HG03280 (cell line): Measurements from ENCODE around the gene P4HTM.

ENCODE experiments used
- ATAC-seq: cut with Tn5 transposase; IDR thresholded peaks from one replicate; pipeline ENCODE4 v1.9.1; 2021; ENCODE audit warnings: mild to moderate bottlenecking, moderate library complexity; ENCODE audit not compliant: unreplicated experiment

The P4HTM gene

GRCh38 chr3:48983096-48983495, 6.9 kb upstream of the P4HTM start:
- no peak for ATAC-seq

DNA sequence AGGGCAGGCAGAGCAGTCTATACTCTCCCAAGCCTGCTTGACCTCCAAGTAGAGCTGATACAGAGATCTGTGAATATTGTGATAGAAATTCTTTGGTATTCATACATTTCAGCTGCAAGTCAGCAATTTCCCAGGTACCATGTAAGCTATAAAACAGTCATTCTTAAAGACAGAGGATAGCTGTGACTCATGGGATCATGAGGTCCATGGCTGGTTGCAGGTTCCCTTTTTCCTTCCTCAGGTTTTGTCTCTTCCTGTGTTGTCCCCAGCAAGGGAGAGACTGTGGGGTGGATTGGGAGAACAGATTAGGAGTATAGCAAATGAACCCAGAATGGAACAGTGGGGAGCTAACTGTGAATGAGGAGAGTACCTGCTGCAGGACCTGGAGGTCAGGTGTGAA, 5.4 kb upstream of the P4HTM start:
- no peak for ATAC-seq

DNA sequence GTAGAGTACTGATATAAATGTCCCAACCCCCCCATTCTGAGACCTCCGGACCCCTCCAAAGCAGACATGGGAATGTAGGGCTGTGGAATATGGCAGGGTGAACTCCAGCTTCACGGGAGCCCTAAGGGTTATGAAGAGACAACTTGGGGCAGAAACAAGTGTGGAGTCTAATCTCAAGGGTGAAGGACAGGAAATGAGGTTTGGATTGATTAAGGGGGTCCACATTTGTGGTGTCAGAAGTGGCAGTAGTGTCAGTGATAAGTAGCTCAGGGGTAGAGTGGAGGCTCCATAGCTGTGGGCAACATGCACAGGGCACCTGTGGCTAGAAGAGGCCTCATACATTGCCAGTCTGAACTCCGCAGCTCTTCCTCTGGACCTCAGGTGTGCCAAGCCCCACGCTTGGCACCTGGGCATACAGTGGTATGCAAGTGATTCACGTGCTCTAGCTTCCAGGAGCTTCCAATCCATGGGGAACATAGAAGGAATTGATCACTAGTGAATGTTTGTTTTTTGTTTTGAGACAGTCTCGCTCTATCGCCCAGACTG, 4.1 kb upstream of the P4HTM start:
- no peak for ATAC-seq

GRCh38 chr3:48989126-48989795, 780 bp upstream of the P4HTM start:
- ATAC-seq, result no peak

GRCh38 chr3:48990636-48991469, 812 bp downstream of the P4HTM start:
- peak; percentile 18 for ATAC-seq

- ATAC-seq, result no peak
Measured at GRCh38 chr3:48991851-48992545, 2.0 kb downstream of the P4HTM start.

GRCh38 chr3:48993834-48994233, 3.8 kb downstream of the P4HTM start:
- no peak for ATAC-seq

GRCh38 chr3:48996640-48997039, 6.6 kb downstream of the P4HTM start:
- ATAC-seq, result no peak

DNA sequence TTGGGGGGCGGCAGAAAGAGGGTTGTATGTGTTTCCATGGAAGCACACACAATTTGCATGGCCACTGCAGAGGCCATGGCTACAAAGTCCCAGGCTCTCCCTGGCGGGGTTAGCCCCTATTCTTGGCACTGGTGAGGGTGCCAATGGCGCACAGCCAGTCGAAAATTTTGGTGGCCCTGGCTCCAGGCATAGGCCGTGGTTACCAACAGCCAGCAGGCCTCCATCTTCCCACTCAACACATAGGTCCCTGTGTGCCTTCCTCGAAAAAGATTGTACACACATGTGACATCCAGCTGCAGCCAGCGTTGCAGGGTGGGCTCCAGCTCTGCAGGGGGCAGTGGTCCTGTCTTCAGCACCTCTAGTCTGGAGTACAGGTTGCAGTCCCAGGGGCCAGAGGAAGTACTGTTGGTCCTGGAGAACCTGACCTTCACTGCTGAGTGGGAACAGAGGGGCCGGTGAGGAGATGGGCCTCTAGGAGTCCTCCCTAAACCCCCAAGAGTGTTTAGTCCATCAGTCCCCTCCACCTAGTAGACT, 7.1 kb downstream of the P4HTM start:
- ATAC-seq, result no peak

DNA sequence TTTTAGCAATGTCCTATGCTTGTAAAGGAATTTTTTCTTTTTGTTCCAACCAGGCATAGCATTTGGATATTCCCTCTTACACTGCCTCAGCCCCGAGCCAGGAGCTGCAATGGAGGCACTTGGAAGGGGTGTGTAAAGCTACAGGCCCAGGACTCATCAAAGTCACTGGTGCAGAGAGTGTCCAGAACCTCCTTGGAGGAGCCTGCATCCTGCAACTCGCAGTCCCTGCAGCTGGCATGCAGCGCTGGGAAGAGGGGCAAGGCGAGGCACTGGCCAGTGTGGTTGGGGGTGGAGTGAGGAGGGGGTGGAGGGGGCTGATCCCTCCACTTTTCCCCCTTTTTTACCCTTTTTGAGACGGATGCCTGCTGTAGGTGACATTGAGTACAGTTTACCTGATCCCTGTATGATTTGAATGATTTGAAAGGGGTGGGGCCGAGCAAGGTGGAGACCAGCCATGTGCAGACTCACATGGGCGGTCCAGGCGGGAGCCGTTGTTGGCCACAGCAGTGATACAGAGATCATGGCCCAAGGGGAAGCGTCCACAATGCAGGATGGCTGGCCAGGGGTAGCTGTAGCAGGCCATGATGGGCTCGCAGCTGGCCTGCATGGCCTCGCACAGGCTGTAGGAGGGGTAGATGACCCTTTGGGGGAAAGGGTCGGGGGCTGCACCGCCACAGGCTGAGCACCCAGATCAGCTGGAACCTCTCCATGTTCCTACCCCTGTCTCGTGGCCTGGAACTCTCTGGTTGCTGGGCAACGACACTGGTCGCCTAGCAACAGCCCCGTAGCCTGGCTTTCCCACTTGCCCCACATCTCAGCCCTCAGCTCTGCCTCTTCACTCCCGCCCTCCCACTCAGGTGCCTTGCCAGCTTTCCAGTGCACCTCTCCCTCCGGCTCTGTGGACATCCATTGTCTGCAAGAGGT, 7.9 kb downstream of the P4HTM start:
- ATAC-seq, result no peak

- ATAC-seq, result no peak
Measured at GRCh38 chr3:48999085-48999858, 9.2 kb downstream of the P4HTM start.

- no peak for ATAC-seq
Measured at GRCh38 chr3:49001155-49001554, 11.1 kb downstream of the P4HTM start.

DNA sequence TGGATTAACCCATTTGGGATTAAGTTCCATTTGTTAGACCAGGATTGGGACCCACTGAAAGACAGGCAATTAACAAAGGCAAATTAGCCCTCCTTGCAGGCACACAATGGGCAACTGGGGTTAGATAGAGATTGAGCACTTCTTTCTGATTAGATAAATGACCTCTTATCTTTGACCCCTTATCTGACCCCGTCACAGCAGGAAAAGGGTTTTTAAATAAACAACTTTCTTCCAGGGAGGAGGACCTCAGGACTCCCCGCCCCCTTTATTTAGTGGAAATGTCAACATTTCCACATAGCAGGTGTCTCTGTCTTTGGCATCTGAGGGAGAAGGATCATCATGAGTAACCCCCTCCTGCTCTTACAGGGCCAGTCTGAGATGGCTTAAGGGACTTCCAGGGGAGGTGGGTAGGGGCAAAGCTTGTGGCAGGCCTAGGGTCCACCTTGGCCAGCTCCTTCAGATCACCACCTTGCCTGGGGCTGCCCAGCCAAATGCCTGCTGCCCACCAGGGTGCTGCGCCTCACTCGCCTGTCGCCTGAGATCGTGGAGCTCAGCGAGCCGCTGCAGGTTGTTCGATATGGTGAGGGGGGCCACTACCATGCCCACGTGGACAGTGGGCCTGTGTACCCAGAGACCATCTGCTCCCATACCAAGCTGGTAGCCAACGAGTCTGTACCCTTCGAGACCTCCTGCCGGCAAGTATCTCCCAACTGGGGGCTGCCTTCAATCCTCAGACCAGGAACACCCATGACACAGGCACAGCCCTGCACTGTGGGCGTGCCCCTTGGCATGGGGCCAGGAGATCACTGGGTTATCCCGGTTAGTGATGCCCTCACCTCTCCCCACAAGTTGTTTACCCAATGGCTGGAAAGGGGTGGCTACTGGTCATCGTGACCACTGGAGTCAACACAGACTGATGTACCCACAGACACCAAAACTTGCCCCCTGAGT, 14.6 kb downstream of the P4HTM start:
- no peak for ATAC-seq

DNA sequence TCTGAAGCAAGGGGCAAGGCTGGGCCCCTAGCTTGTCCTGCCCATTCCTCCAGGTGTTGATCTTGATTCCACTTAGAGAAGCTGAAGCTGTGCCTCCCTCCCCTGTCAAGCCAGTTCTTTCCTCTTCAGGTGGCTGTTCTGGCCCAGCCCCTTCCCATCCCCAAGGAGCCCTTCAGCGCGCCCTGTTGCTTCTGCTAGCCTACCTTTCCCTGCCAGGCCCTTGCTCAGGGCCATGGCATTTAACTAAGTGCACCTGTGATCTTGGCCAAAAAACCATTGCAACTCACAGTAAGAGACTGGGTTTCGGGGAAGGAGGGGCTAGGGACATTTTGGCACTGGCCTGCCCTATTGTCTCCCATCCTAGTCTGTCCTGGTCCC, 15.3 kb downstream of the P4HTM start:
- ATAC-seq, result no peak

DNA sequence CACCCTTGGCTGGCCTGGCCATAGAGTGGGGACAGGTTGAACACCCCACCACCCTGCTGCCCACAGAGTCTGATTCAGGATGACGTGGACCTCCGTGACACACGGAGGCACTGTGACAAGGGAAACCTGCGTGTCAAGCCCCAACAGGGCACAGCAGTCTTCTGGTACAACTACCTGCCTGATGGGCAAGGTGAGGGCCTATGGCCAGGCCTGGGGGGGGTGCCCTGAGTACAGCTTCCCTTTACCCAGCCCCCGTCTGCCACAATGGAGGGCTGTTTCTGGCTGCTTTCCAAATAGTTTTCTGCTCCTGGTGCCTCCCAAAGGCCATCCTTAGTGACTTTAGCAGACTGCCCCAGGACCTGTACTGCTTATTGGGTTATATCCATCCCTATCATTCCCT, 16.0 kb downstream of the P4HTM start:
- no peak for ATAC-seq

GRCh38 chr3:49006408-49007067, 16.5 kb downstream of the P4HTM start:
- no peak for ATAC-seq

DNA sequence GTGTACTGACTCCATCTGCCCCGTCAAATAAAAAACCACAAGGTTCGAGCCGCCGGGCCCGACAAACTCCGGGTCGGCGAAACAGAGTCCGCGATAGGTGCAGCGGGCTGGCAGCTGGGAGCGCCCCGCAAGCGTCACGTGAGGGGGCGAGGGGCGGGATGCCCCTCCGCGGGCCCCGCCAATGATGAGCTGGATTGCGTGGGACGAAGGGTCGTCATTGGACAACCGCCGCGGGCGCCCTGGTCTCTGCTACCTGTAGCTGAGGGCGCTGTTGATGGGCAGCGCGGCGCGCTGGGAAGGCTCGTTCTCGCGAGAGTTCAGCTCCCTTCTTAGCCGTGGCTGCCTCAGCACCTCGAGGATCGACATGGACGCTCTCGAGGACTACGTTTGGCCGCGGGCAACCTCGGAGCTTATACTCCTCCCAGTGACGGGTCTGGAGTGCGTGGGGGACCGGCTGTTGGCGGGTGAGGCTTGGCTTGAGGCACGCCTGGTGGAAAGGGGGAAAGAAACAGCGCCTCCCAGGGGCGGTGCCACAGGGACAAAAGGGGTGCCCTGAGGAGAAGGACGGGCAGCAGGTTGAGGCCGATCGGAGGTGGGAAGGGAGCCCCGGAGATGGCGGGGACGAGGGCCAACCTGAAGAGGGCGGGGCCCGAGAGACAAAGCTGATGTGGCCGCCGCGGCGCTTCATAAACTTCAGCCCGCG, 17.2 kb downstream of the P4HTM start, which contains the start of gene WDR6:
WDR6 (plus strand) TSS at position 324 of the 703 bp plus-strand sequence; CDS start at position 365, 41 bp downstream.
- ATAC-seq, result peak; percentile 86
